Kidney (tissue), 14 donors: ENCODE results near the gene FARS2. TPM values are rescaled to one million over a fixed set of nuclear protein-coding genes. Genes with fewer than 3 reads are reported as not detected.

Experiments used
- DNase-seq, 5 donors: peaks; one replicate each; pipeline ENCODE4 v3.0.0-alpha.2; 2013 to 2020
- FAIRE-seq: peaks from 2 replicates; lab custom pipeline; 2012; peaks lifted over from hg19 to GRCh38; lab: Jason Lieb, UNC
- H3K27ac ChIP-seq, 2 donors: one replicate each; pipeline ENCODE4 v1.7.0; 2013; ENCODE audit warnings: low read depth in 2 of 2, low read length in 2 of 2, inconsistent platforms in 1 of 2
- H3K27me3 ChIP-seq: one replicate; pipeline ENCODE4 v1.7.1; 2013; ENCODE audit warnings: low read length, inconsistent platforms; ENCODE audit not compliant: control insufficient read depth, insufficient read depth
- H3K36me3 ChIP-seq, 3 donors: one replicate each; pipeline versions ENCODE4 v1.7.0 to v1.7.1; 2013; ENCODE audit warnings: low read length in 3 of 3, control low read depth in 1 of 3, inconsistent platforms in 1 of 3; ENCODE audit not compliant: insufficient read depth in 3 of 3, control insufficient read depth in 2 of 3
- H3K4me1 ChIP-seq, 3 donors: one replicate each; pipeline versions ENCODE4 v1.7.0 to v1.7.1; 2013; ENCODE audit warnings: low read length in 3 of 3, inconsistent platforms in 1 of 3, low read depth in 1 of 3; ENCODE audit not compliant: control insufficient read depth in 2 of 3, insufficient read depth in 2 of 3
- H3K4me3 ChIP-seq, 3 donors: one replicate each; pipeline versions ENCODE4 v1.7.0 to v1.8.1; 2013; ENCODE audit warnings: low read length in 3 of 3, control low read depth in 1 of 3, inconsistent platforms in 1 of 3
- H3K9ac ChIP-seq, 3 donors: one replicate each; pipeline versions ENCODE4 v1.7.0 to v1.7.1; 2013; ENCODE audit warnings: low read length in 3 of 3, control low read depth in 1 of 3, inconsistent platforms in 1 of 3
- H3K9me3 ChIP-seq, 3 donors: one replicate each; pipeline versions ENCODE4 v1.7.0 to v1.7.1; 2013; ENCODE audit warnings: low read length in 3 of 3, control low read depth in 1 of 3, inconsistent platforms in 1 of 3; ENCODE audit not compliant: control insufficient read depth in 2 of 3, insufficient read depth in 1 of 3
- intact Hi-C: fragments of 100-400 bp; cut with DNase I; formaldehyde crosslinking; loops from one replicate; pipeline ENCODE4 v1.11.1; 2022
- polyA plus RNA-seq: library from polyadenylated mRNA; stranded (reverse); fragments of 350-450 nt; fragmentation: Illumina TruSeq; extraction: RNeasy Lipid Tissue Mini Kit (QIAGEN cat#74804); gene quantifications from one replicate; pipeline ENCODE4 v1.2.3, GENCODE V29; 2014; ENCODE audit warnings: low read depth, low replicate concordance; ENCODE audit not compliant: insufficient read depth
- total RNA-seq: library from RNA; stranded (reverse); fragmentation: NEBNext Ultra II Directional; extraction: Animal tissue kit (Norgen Biotek cat#: 25700); gene quantifications from one replicate; pipeline ENCODE4 v1.2.1, GENCODE V29; 2021
- TF ChIP-seq, protein P1 (sequence below): IDR thresholded peaks from 3 replicates; pipeline ENCODE4 v1.5.1; 2012; ENCODE audit warnings: mild to moderate bottlenecking, moderate library complexity, borderline replicate concordance; ENCODE audit not compliant: insufficient read depth; ENCODE audit errors: extremely low read depth
- donor health status: control.
- donor health status: control.
- donor health status: control.
- donor health status: control.
- donor health status: control.
- donor health status: DM: yes; HTN: yes; CAD: no.
- donor health status: Normal renal cell carcinoma (clear cell type).

The FARS2 gene
- total and polyA plus RNA-seq, 2 donors from 2014 or later: 22.1 to 24.8 TPM

- no peaks in the 10 kb centered on the region for H3K36me3 ChIP-seq
- H3K4me3 ChIP-seq: no peak overlapping the region
- no peak for DNase-seq
- TF ChIP-seq, protein P1, sequence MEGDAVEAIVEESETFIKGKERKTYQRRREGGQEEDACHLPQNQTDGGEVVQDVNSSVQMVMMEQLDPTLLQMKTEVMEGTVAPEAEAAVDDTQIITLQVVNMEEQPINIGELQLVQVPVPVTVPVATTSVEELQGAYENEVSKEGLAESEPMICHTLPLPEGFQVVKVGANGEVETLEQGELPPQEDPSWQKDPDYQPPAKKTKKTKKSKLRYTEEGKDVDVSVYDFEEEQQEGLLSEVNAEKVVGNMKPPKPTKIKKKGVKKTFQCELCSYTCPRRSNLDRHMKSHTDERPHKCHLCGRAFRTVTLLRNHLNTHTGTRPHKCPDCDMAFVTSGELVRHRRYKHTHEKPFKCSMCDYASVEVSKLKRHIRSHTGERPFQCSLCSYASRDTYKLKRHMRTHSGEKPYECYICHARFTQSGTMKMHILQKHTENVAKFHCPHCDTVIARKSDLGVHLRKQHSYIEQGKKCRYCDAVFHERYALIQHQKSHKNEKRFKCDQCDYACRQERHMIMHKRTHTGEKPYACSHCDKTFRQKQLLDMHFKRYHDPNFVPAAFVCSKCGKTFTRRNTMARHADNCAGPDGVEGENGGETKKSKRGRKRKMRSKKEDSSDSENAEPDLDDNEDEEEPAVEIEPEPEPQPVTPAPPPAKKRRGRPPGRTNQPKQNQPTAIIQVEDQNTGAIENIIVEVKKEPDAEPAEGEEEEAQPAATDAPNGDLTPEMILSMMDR: no peak
- intact Hi-C loops: no loop called here
- no peak for FAIRE-seq
- no peak overlapping the region for H3K27ac ChIP-seq
- H3K4me1 ChIP-seq: no peaks in the 10 kb centered on the region
- H3K9ac ChIP-seq: no peak overlapping the region
- H3K9me3 ChIP-seq: no peaks in the 10 kb centered on the region
- H3K27me3 ChIP-seq: no peaks in the 10 kb centered on the region
Observed at GRCh38 chr6:5569491-5569890, 308.2 kb downstream of the FARS2 start.

DNA sequence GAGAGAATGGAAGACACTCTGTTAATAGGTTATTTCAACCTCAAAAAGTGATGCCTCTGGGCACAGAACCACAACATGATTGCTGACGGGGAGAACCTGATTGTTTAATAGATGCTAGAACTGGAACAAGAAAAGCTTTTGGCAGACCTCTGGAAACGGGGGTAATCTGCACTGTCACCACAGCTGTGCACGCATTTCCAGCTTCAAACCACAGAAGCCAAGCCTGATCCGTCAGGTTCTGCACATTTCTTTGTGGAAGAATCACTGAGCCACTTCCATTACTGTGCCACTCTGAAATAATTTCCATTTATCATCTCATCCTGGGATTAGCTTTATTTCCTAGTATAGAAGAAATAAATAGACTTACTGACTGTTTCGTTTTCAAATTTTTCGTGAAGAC, 309.3 kb downstream of the FARS2 start:
- TF ChIP-seq, protein P1: no peak
- Histone ChIP-seq H3K4me1 (no peaks in the 10 kb centered on the region), H3K27me3 (no peaks in the 10 kb centered on the region), H3K36me3 (no peaks in the 10 kb centered on the region), H3K27ac (no peak overlapping the region), H3K9me3 (peaks cover 0 to 8% (median 0%) of the 10 kb centered on the region in 3 donors), H3K4me3 (no peak overlapping the region), H3K9ac (no peak overlapping the region)
- DNase-seq (no peak), FAIRE-seq (no peak)
- intact Hi-C loops: no loop called here

GRCh38 chr6:5580736-5581581, 319.6 kb downstream of the FARS2 start:
- Histone ChIP-seq H3K9me3 (peaks cover 0 to 1% (median 0%) of the 10 kb centered on the region in 3 donors), H3K27me3 (no peaks in the 10 kb centered on the region), H3K36me3 (peaks cover 0 to 2% (median 0%) of the 10 kb centered on the region in 3 donors), H3K4me1 (no peaks in the 10 kb centered on the region), H3K4me3 (no peak overlapping the region), H3K27ac (no peak overlapping the region), H3K9ac (no peak overlapping the region)
- intact Hi-C loops: no loop called here
- TF ChIP-seq, protein P1: no peak
- FAIRE-seq (no peak), DNase-seq (no peak)
